CD4-positive, alpha-beta T cell treated with Interleukin-6 at 100 ng/mL for 8 hours (primary cell): ENCODE results near the gene RERE.
"Not testable (repeated sequence)": the region's sequence is repeated elsewhere in the genome, so short reads cannot be mapped to it uniquely, and the experiment has no call there.

Source experiments
- DNase-seq: peaks from one replicate; pipeline ENCODE4 v3.0.0-alpha.2; 2020; ENCODE audit warnings: mixed read lengths, low spot score

RERE gene

GRCh38 chr1:8633741-8634501 is 183.5 kb downstream of the RERE start:
- no peak for DNase-seq

DNA sequence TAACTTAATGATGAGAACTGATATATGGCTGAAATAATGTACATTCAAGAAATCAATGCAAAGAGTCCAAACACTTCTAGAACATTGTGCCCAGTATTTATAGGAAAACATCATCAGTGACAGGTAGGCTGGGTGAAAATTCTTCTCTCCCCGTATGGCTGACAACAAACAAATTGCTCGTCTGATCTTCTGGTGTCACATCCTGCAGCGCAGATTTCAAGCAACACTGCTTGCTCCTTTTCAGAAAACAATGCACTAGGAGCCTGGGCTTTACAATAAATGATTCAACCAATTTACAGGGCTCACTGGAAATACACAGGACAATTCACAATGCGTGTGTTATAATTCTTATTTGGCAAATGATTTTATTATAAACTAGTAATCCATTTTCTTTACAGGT is 185.3 kb downstream of the RERE start:
- DNase-seq: no peak

- no peak for DNase-seq
Observed at GRCh38 chr1:8631163-8631562, 186.3 kb downstream of the RERE start.

DNA sequence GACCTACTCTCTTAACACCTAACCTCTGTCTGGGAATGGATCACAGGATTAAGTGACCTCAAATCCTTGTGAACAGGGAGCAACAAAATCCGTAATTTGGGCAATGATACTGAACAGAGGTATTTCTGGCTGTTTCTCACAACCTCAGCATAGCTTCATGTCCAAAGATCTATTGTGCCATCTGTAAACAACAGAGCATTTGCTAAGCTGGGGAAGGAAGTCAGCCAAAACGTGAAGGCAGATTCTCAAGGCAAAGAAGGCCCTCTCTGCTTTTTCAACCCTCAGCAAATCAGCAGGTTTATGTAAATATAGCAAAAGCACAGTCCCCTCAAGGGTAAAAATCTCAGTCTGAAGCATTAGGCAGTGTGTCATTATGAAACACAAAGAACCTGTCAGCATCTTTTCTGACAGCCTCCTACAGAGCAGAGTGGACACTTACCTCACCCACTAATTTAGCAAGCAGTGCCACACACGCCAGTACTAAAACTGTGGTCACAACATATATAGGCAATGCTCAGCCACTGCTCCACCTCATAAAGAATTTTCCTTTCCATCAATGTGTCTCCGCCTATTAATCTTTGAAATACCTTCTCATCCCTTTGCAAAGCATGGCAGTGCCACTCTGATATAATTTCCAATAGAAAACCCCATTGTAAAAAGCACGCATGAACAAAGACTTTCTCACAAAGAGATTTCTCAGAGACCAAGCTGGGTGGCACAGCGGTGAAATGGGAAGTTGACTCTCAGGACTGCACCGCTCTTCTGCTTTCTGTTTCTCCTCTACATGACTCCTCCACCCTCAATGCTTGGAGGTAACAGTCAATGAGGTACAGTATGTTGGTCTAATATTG is 188.0 kb downstream of the RERE start:
- peak; percentile 5 for DNase-seq

GRCh38 chr1:8628606-8629005 is 188.8 kb downstream of the RERE start:
- no peak for DNase-seq

- DNase-seq: no peak
Observed at GRCh38 chr1:8627728-8628127, 189.7 kb downstream of the RERE start.

DNA sequence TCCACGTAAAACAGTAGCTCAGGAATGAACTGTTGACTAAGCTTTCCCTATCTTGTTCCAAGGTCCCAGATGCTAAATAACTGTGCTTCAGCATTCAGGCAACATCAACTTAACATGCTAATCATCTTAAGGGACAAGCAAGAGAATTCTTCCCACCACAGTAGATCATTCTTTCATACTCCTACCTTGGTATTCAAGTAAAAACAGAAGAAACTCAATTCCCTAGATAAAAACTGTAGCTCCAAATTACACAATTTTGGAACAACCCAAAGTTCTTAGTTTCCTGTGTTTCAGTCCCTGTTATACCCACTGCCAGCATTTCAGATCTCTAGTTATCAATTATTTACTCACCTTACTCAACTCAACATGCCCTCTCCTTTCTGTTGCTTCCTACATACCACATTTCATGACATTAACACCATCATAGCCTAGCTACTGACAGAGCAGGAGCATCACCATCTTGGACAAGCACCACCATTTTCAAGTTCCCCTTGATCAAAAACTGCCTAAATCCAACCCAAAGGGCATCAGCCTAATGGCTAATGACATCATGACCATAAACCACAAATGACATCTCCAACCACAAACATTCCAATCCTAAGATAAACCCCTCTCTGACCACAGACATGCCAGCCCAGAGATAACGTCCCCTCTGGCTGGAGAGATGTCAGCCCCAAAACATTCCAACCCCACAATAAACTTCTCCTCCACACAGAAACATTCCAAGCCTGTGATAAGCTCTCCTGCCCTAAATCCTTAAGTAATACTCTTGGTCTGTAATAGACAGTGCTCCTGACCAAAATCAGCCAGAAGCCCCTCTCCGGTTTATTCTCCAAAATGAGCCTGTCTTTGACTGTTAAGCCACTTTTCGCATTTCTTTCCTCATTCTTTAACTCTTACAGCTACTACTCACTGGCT is 191.2 kb downstream of the RERE start:
- DNase-seq: no peak

- DNase-seq: no peak
Observed at GRCh38 chr1:8625491-8625890, 191.9 kb downstream of the RERE start.

DNA sequence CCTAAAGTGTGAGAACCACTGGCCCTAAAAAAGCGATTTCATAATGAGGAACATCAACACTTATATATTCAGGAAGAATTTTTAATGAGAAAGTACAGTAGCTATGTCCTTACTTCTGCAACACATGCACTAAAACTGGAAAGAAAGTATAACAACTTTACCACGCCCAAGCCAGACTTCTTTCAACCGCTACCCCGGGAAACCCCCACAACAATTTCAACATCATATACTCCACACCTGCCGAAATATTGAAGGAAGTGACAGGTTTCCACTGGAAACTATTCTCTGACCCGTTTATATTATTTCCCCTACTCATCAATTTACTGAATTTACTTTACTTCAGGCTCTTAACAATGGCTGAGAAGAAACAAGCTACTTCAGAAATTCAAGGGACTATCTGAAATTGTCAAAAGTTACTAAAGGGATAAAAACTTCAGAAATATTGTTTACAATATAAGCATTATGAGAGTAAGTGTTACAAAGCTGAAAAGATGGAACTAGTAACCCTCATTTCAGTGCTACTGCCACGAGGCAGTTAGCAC is 193.7 kb downstream of the RERE start:
- DNase-seq: not testable (repeated sequence)

GRCh38 chr1:8621785-8622348 is 195.6 kb downstream of the RERE start:
- not testable (repeated sequence) for DNase-seq

GRCh38 chr1:8621034-8621582 is 196.3 kb downstream of the RERE start:
- DNase-seq: not testable (repeated sequence)

DNA sequence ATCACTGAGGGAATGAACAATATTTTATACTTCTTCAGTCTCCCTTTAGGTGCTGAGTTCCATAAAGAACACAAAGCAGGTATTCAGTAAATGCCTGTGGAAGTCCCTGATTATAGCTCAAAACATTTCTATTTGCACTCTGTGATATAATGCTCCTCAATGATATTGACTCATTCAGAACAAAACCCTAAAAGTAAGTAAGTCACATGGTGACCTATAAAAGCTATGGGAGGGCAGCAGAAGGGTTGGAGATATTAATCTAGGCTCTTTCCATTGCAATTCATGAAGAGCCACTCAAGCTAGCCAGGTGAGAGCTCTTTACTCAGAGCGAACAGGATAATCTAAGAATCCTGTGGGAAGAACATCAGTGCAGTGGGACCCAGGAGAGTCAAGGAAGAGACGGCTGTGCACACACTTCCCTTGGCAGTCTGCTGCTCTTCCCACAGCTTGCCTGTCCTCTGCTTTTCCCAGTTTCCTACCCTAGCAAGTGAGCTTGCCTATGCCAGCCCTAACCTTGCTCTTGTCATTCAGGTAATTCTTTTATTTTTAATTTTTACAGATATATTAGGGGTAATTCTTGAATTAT is 197.4 kb downstream of the RERE start:
- not testable (repeated sequence) for DNase-seq

GRCh38 chr1:8619419-8619818 is 198.0 kb downstream of the RERE start:
- not testable (repeated sequence) for DNase-seq

DNA sequence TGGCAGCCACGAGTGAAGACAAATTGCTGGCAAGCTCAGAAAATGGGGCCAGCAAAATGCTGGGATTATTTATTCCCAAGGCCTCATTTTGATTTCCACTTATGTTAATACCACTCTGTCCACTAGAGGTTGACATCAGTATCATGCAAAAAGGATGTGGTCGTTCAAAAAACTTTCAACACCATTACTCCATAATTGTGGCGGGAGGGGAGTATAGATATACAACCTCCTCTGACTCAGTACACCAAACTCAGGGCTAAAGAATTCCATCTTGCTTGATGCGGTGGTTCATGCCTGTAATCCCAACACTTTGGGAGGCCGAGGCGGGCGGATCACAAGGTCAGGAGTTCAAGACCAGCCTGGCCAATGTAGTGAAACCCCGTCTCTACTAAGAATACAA is 200.6 kb downstream of the RERE start:
- not testable (repeated sequence) for DNase-seq

DNA sequence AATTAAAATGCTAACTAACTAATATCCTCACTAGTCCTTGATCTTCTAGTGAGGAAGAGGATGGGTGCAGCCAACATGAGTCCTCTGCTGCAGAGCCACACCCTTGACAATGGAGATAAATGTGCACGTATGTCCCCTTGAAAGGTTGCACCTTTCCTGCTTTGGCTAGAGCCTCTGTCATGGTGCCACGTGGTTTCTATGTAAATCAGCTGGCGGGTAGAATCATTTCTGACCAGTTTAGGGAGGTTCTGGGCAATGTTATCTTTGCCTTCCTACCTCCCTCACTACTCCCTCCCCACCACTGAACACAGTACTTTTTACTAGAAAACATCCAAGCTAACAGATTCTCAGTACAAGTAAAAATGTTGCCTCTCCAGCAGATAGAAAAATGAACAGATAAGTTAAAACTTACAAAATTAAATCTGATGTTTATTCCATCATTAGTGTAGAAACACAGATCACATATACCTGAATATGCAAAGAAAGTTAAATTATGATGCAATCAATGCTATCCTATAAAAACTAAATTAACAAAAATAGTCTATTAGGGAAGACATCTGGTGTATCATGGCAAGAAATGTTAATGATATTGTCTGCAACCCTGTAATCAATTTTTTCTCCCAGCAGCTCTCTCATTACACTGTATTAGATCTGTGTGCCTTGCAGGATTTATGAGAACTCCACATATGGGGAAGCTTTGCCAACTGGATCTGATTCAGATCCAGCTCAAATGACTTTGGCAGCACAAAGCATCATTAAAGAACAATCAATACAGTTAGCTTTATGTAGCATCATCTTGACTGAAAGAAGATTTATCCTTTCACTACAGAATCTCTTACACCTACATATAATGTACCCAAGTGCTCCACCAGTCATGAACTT is 205.6 kb downstream of the RERE start:
- not testable (repeated sequence) for DNase-seq

- no peak for DNase-seq
Observed at GRCh38 chr1:8607906-8608305, 209.5 kb downstream of the RERE start.

- no peak for DNase-seq
Observed at GRCh38 chr1:8604041-8604945, 213.1 kb downstream of the RERE start.

DNA sequence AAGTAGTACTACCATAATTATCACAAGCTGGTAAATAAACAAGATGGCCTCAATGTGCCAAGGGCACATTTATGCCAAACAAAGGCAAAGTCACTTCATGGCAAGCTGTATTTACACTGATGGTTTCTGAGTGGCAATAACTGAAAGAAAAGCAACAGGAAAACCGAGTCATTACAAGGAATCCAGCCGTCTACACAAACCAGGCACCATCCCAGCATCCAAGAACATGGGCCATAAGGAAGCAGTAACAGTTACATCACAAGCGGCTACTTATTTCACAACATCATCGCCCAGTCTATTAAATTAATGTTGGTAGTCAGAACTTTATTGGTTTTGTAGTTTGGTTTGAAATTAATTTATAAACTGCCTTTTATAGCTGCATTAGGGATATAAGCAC is 214.2 kb downstream of the RERE start:
- no peak for DNase-seq
